ENCODE results near the gene NAMPT.
"Not testable (repeated sequence)": the region's sequence is repeated elsewhere in the genome, so short reads cannot be mapped to it uniquely, and the experiment has no call there.

NAMPT gene

GRCh38 chr7:106316947-106317346 lies 32.2 kb upstream of the NAMPT start:
- Mint-ChIP-seq H3K27ac (ENCODE audit: low read depth) (no peak overlapping the region), H3K4me3 (no peak overlapping the region), H3K27me3 (peaks cover 75% of the 10 kb centered on the region), H3K36me3 (ENCODE audit: insufficient read depth) (peaks cover 2% of the 10 kb centered on the region), H3K9me3 (no peaks in the 10 kb centered on the region), H3K4me1 (no peaks in the 10 kb centered on the region)
- DNase-seq (ENCODE audit: low spot score in 2 of 2): no peak
- ATAC-seq (replicated peaks; ENCODE audit: extremely low read depth, poor library complexity, severe bottlenecking): no peak

- ATAC-seq (replicated peaks; ENCODE audit: extremely low read depth, poor library complexity, severe bottlenecking) (no peak), DNase-seq (ENCODE audit: low spot score in 2 of 2) (no peak)
- Mint-ChIP-seq H3K36me3 (ENCODE audit: insufficient read depth) (peaks cover 2% of the 10 kb centered on the region), H3K9me3 (no peaks in the 10 kb centered on the region), H3K4me3 (no peak overlapping the region), H3K4me1 (no peaks in the 10 kb centered on the region), H3K27me3 (peaks cover 54% of the 10 kb centered on the region), H3K27ac (ENCODE audit: low read depth) (no peak overlapping the region)
Observed at GRCh38 chr7:106314875-106315274, 30.1 kb upstream of the NAMPT start.

- Mint-ChIP-seq H3K4me1 (no peaks in the 10 kb centered on the region), H3K36me3 (ENCODE audit: insufficient read depth) (peaks cover 2% of the 10 kb centered on the region), H3K4me3 (no peak overlapping the region), H3K27me3 (peaks cover 46% of the 10 kb centered on the region), H3K27ac (ENCODE audit: low read depth) (no peak overlapping the region), H3K9me3 (no peaks in the 10 kb centered on the region)
- DNase-seq (ENCODE audit: low spot score in 2 of 2) (no peak), ATAC-seq (replicated peaks; ENCODE audit: extremely low read depth, poor library complexity, severe bottlenecking) (no peak)
Observed at GRCh38 chr7:106313966-106314365, 29.2 kb upstream of the NAMPT start.

- Mint-ChIP-seq H3K27ac (ENCODE audit: low read depth) (no peak overlapping the region), H3K4me1 (no peaks in the 10 kb centered on the region), H3K36me3 (ENCODE audit: insufficient read depth) (peaks cover 2% of the 10 kb centered on the region), H3K4me3 (no peak overlapping the region), H3K9me3 (no peaks in the 10 kb centered on the region), H3K27me3 (peaks cover 41% of the 10 kb centered on the region)
- DNase-seq (ENCODE audit: low spot score in 2 of 2) (no peak), ATAC-seq (replicated peaks; ENCODE audit: extremely low read depth, poor library complexity, severe bottlenecking) (no peak)
Observed at GRCh38 chr7:106313456-106313901, 28.7 kb upstream of the NAMPT start.

- Mint-ChIP-seq H3K36me3 (ENCODE audit: insufficient read depth) (peaks cover 2% of the 10 kb centered on the region), H3K27me3 (peaks cover 36% of the 10 kb centered on the region), H3K9me3 (no peaks in the 10 kb centered on the region), H3K27ac (ENCODE audit: low read depth) (no peak overlapping the region), H3K4me1 (no peaks in the 10 kb centered on the region), H3K4me3 (no peak overlapping the region)
- DNase-seq (ENCODE audit: low spot score in 2 of 2) (no peak), ATAC-seq (replicated peaks; ENCODE audit: extremely low read depth, poor library complexity, severe bottlenecking) (no peak)
Observed at GRCh38 chr7:106312906-106313305, 28.1 kb upstream of the NAMPT start.

- Mint-ChIP-seq H3K27me3 (peaks cover 29% of the 10 kb centered on the region), H3K27ac (ENCODE audit: low read depth) (no peak overlapping the region), H3K4me3 (no peak overlapping the region), H3K4me1 (no peaks in the 10 kb centered on the region), H3K9me3 (no peaks in the 10 kb centered on the region), H3K36me3 (ENCODE audit: insufficient read depth) (peaks cover 2% of the 10 kb centered on the region)
- no peak for DNase-seq (ENCODE audit: low spot score in 2 of 2)
- ATAC-seq (replicated peaks; ENCODE audit: extremely low read depth, poor library complexity, severe bottlenecking): no peak
Observed at GRCh38 chr7:106312099-106312871, 27.5 kb upstream of the NAMPT start.

GRCh38 chr7:106309362-106309761 lies 24.6 kb upstream of the NAMPT start:
- DNase-seq (ENCODE audit: low spot score in 2 of 2) (no peak), ATAC-seq (replicated peaks; ENCODE audit: extremely low read depth, poor library complexity, severe bottlenecking) (no peak)
- no peaks in the 10 kb centered on the region for H3K4me1 Mint-ChIP-seq
- H3K27me3 Mint-ChIP-seq: peaks cover 33% of the 10 kb centered on the region
- no peak overlapping the region for H3K27ac Mint-ChIP-seq (ENCODE audit: low read depth)
- no peaks in the 10 kb centered on the region for H3K9me3 Mint-ChIP-seq
- peaks cover under 1% of the 10 kb centered on the region for H3K36me3 Mint-ChIP-seq (ENCODE audit: insufficient read depth)
- no peak overlapping the region for H3K4me3 Mint-ChIP-seq

- Mint-ChIP-seq H3K27me3 (peaks cover 55% of the 10 kb centered on the region), H3K4me1 (no peaks in the 10 kb centered on the region), H3K36me3 (ENCODE audit: insufficient read depth) (peaks cover 3% of the 10 kb centered on the region), H3K9me3 (peaks cover 7% of the 10 kb centered on the region), H3K27ac (ENCODE audit: low read depth) (no peak overlapping the region), H3K4me3 (no peak overlapping the region)
- DNase-seq (ENCODE audit: low spot score in 2 of 2): no peak
- no peak for ATAC-seq (replicated peaks; ENCODE audit: extremely low read depth, poor library complexity, severe bottlenecking)
Observed at GRCh38 chr7:106306256-106306655, 21.5 kb upstream of the NAMPT start.

- Mint-ChIP-seq H3K27ac (ENCODE audit: low read depth) (no peak overlapping the region), H3K4me3 (no peak overlapping the region)
Observed at GRCh38 chr7:106305732-106306131, 20.9 kb upstream of the NAMPT start.

GRCh38 chr7:106304568-106304967 lies 19.8 kb upstream of the NAMPT start:
- no peak overlapping the region for H3K4me3 Mint-ChIP-seq
- H3K9me3 Mint-ChIP-seq: peaks cover 12% of the 10 kb centered on the region
- H3K36me3 Mint-ChIP-seq (ENCODE audit: insufficient read depth): peaks cover 3% of the 10 kb centered on the region
- no peaks in the 10 kb centered on the region for H3K4me1 Mint-ChIP-seq
- no peak for ATAC-seq (replicated peaks; ENCODE audit: extremely low read depth, poor library complexity, severe bottlenecking)
- peaks cover 69% of the 10 kb centered on the region for H3K27me3 Mint-ChIP-seq
- H3K27ac Mint-ChIP-seq (ENCODE audit: low read depth): no peak overlapping the region
- DNase-seq (ENCODE audit: low spot score in 2 of 2): no peak

More at GRCh38 chr7:106305732-106306131, 20.9 kb upstream of the NAMPT start:
- peaks cover 12% of the 10 kb centered on the region for H3K9me3 Mint-ChIP-seq
- H3K4me1 Mint-ChIP-seq: no peaks in the 10 kb centered on the region
- peaks cover 60% of the 10 kb centered on the region for H3K27me3 Mint-ChIP-seq
- DNase-seq (ENCODE audit: low spot score in 2 of 2): no peak
- no peak for ATAC-seq (replicated peaks; ENCODE audit: extremely low read depth, poor library complexity, severe bottlenecking)
- peaks cover 3% of the 10 kb centered on the region for H3K36me3 Mint-ChIP-seq (ENCODE audit: insufficient read depth)

- H3K36me3 Mint-ChIP-seq (ENCODE audit: insufficient read depth); ATAC-seq (replicated peaks; ENCODE audit: extremely low read depth, poor library complexity, severe bottlenecking); H3K4me1 Mint-ChIP-seq; H3K27ac Mint-ChIP-seq (ENCODE audit: low read depth); DNase-seq (ENCODE audit: low spot score in 2 of 2); H3K4me3 Mint-ChIP-seq: not testable (repeated sequence)
- H3K27me3 Mint-ChIP-seq: peaks cover 33% of the 10 kb centered on the region
- H3K9me3 Mint-ChIP-seq: peaks cover 12% of the 10 kb centered on the region
Observed at GRCh38 chr7:106298631-106299030, 13.8 kb upstream of the NAMPT start.

GRCh38 chr7:106298155-106298554 lies 13.4 kb upstream of the NAMPT start:
- not testable (repeated sequence) for ATAC-seq (replicated peaks; ENCODE audit: extremely low read depth, poor library complexity, severe bottlenecking); DNase-seq (ENCODE audit: low spot score in 2 of 2); H3K36me3 Mint-ChIP-seq (ENCODE audit: insufficient read depth); H3K4me1 Mint-ChIP-seq; H3K27ac Mint-ChIP-seq (ENCODE audit: low read depth); H3K4me3 Mint-ChIP-seq
- Mint-ChIP-seq H3K9me3 (peaks cover 12% of the 10 kb centered on the region), H3K27me3 (peaks cover 29% of the 10 kb centered on the region)

GRCh38 chr7:106294334-106294733 lies 9.6 kb upstream of the NAMPT start:
- ATAC-seq (replicated peaks; ENCODE audit: extremely low read depth, poor library complexity, severe bottlenecking): no peak
- Mint-ChIP-seq H3K27me3 (peaks cover 10% of the 10 kb centered on the region), H3K4me3 (no peak overlapping the region), H3K4me1 (no peaks in the 10 kb centered on the region), H3K9me3 (no peaks in the 10 kb centered on the region), H3K36me3 (ENCODE audit: insufficient read depth) (peaks cover 2% of the 10 kb centered on the region), H3K27ac (ENCODE audit: low read depth) (no peak overlapping the region)
- DNase-seq (ENCODE audit: low spot score in 2 of 2): no peak
